K562 (cell line): ENCODE results near the gene GBF1. TPM values are rescaled to one million over a fixed set of nuclear protein-coding genes. Genes with fewer than 3 reads are reported as not detected.

Source experiments
- ATAC-seq: fragments of 200-7000 bp; cut with Tn5 transposase; 3 replicates; pipeline ENCODE4 v1.9.1; 2020; ENCODE audit warnings: moderate library complexity
- BruUV-seq: library from RNA; stranded (reverse); fragments of 400-500 nt; replicated peaks from 2 replicates; lab custom pipeline; 2021; lab: Mats Ljungman, UMichigan
- CTCF ChIA-PET: fragments of 300-600 bp; formaldehyde crosslinking; extraction: SDS; loops from one replicate; lab custom pipeline; 2021; ENCODE audit warnings: low intra/inter-chr PET ratio; lab: Yijun Ruan, JAX
- POLR2A ChIA-PET: fragments of 300-600, 350-650 bp; sonication (Branson Sonifier 250); formaldehyde crosslinking; extraction: SDS; loops from one replicate; lab custom pipeline; 2021; ENCODE audit warnings: antibody characterized with exemption, inconsistent platforms; lab: Yijun Ruan, JAX
- DNase-seq, 4 experiments: peaks; one replicate each; pipeline versions ENCODE4 v3.0.0 to v3.0.0-alpha.2; 2011 to 2018; ENCODE audit warnings: low spot score in 3 of 4, mixed read lengths in 3 of 4; ENCODE audit errors: extremely low read depth in 1 of 4
- FAIRE-seq: peaks from 2 replicates; lab custom pipeline; 2011; peaks lifted over from hg19 to GRCh38; lab: Jason Lieb, UNC
- H2AFZ ChIP-seq: 2 replicates; pipeline ENCODE4 v1.6.0; 2011; ENCODE audit warnings: low read depth, low read length, control low read depth, inconsistent platforms
- H3K27ac ChIP-seq: fragments of 200-600 bp; 3 replicates; pipeline ENCODE4 v1.8.0; 2011; ENCODE audit warnings: low read depth, mild to moderate bottlenecking, control low read depth, inconsistent platforms, low read length, moderate library complexity, mixed read lengths; ENCODE audit errors: extremely low read depth
- H3K27me3 ChIP-seq, 2 experiments: fragments of 300-600 bp in 1 of 2; 2 replicates in 1 of 2; 3 replicates in 1 of 2; pipeline versions ENCODE4 v1.6.0 to v1.8.0; 2011; ENCODE audit warnings: inconsistent platforms in 2 of 2, low read length in 2 of 2, mild to moderate bottlenecking in 1 of 2, mixed read lengths in 1 of 2, moderate library complexity in 1 of 2; ENCODE audit not compliant: control insufficient read depth in 2 of 2, insufficient read depth in 2 of 2
- H3K36me3 ChIP-seq: fragments of 300-600 bp; 3 replicates; pipeline ENCODE4 v1.8.0; 2011; ENCODE audit warnings: mild to moderate bottlenecking, low read length, inconsistent platforms; ENCODE audit not compliant: control insufficient read depth, insufficient read depth
- H3K4me1 ChIP-seq, 2 experiments: fragments of 200-600 bp in 1 of 2; replicated peaks in 1 of 2; 2 replicates in 1 of 2; 3 replicates in 1 of 2; pipeline versions ENCODE4 v1.5.1 to v1.8.0; 2011; ENCODE audit warnings: inconsistent platforms in 2 of 2, low read length in 2 of 2, mild to moderate bottlenecking in 1 of 2, mixed read lengths in 1 of 2, moderate library complexity in 1 of 2; ENCODE audit not compliant: control insufficient read depth in 2 of 2, insufficient read depth in 2 of 2
- H3K4me2 ChIP-seq: 2 replicates; pipeline ENCODE4 v1.6.1; 2011; ENCODE audit warnings: low read length, control low read depth, inconsistent platforms, mixed read lengths; ENCODE audit not compliant: insufficient read depth
- H3K4me3 ChIP-seq: fragments of 200-600 bp; sonication (generic), shearing (Covaris generic); 2 replicates; pipeline ENCODE4 v1.5.1; 2016; ENCODE audit warnings: control low read depth, inconsistent platforms
- H3K79me2 ChIP-seq: fragments of 200-600 bp; 3 replicates; pipeline ENCODE4 v1.8.0; 2011; ENCODE audit warnings: low read length, inconsistent platforms; ENCODE audit not compliant: control insufficient read depth, insufficient read depth
- H3K9ac ChIP-seq, 2 experiments: 2 replicates each; pipeline versions ENCODE4 v1.6.0 to v1.6.1; 2011; ENCODE audit warnings: low read depth in 2 of 2, low read length in 2 of 2, control low read depth in 1 of 2, inconsistent platforms in 1 of 2, mild to moderate bottlenecking in 1 of 2, mixed read lengths in 1 of 2; ENCODE audit not compliant: insufficient read depth in 1 of 2
- H3K9me1 ChIP-seq: one replicate; pipeline ENCODE4 v1.6.0; 2011; ENCODE audit warnings: inconsistent platforms, mild to moderate bottlenecking, low read length, moderate library complexity; ENCODE audit not compliant: control insufficient read depth, insufficient read depth
- H3K9me3 ChIP-seq: replicated peaks from 2 replicates; pipeline ENCODE4 v1.5.1; 2011; ENCODE audit warnings: low read depth, low read length, inconsistent platforms; ENCODE audit not compliant: control insufficient read depth, insufficient read depth
- H4K20me1 ChIP-seq: replicated peaks from 2 replicates; pipeline ENCODE4 v1.6.1; 2011; ENCODE audit warnings: low read length, inconsistent platforms, mixed read lengths; ENCODE audit not compliant: control insufficient read depth, insufficient read depth
- ESRRA ChIP-seq: fragments of 450-650 bp; IDR thresholded peaks from 2 replicates; pipeline ENCODE4 v1.6.1; 2014; ENCODE audit warnings: low read depth, mild to moderate bottlenecking, moderate library complexity, borderline replicate concordance
- MYBL2 ChIP-seq, 2 experiments: fragments of 450-650 bp in 1 of 2; sonication (generic) in 1 of 2; formaldehyde crosslinking in 1 of 2; IDR thresholded peaks; 2 replicates each; pipeline versions ENCODE4 v1.6.1 to v1.8.1; 2017 to 2022; ENCODE audit warnings: borderline replicate concordance in 1 of 2, inconsistent platforms in 1 of 2, low read depth in 1 of 2, mild to moderate bottlenecking in 1 of 2, missing genetic modification reagents in 1 of 2, moderate library complexity in 1 of 2
- PURB ChIP-seq: sonication (generic); formaldehyde crosslinking; IDR thresholded peaks from 2 replicates; pipeline ENCODE4 v1.9.0; 2021; ENCODE audit warnings: low read depth, mild to moderate bottlenecking, missing genetic modification reagents
- SMARCB1 ChIP-seq: IDR thresholded peaks from 2 replicates; pipeline ENCODE4 v1.6.1; 2011; ENCODE audit warnings: improper control_type of control experiment, low read depth; ENCODE audit not compliant: insufficient read length
- ZNF253 ChIP-seq: fragments of 250-450 bp; sonication (Bioruptor Pico); conservative IDR thresholded peaks from 2 replicates; pipeline ENCODE4 v1.6.1; 2021; ENCODE audit warnings: mild to moderate bottlenecking
- WGBS: fragments of 100-300 bp; shearing (Covaris generic); methylation state at CpG from one replicate; pipeline ENCODE4 v1.1.6; 2016; ENCODE audit warnings: low coverage, mixed read lengths; ENCODE audit not compliant: insufficient coverage; ENCODE audit errors: missing lambda C conversion rate; 5-methylcytosine and 5-hydroxymethylcytosine counted together
- in situ Hi-C: fragments of 300-500 bp; cut with MboI; formaldehyde crosslinking; loops from 4 replicates; pipeline ENCODE4 v1.15.0; 2018; ENCODE audit warnings: inconsistent platforms, mixed read lengths
- intact Hi-C: fragments of 100-400 bp; cut with micrococcal nuclease; formaldehyde crosslinking; loops from 2 replicates; pipeline ENCODE4 v1.14.2; 2022
- polyA plus RNA-seq, 8 experiments: library from polyadenylated mRNA; depleted of rRNA in 4 of 8; stranded (reverse) in 5 of 8; unstranded in 3 of 8; fragments of >200 nt; fragmentation: Nextera tagmentation in 2 of 8; fragmentation: Illumina TruSeq in 1 of 8; extraction: Ambion mirVana in 2 of 8; extraction: Trizol in 1 of 8; gene quantifications; 2 replicates each; pipeline versions ENCODE4 v1.2.1 to v1.2.3, GENCODE V29; 2011 to 2014; ENCODE audit warnings: inconsistent platforms in 1 of 8, missing spikeins in 1 of 8
- total RNA-seq, 7 experiments: library from RNA; depleted of rRNA in 6 of 7; stranded (reverse); fragments of >200 nt in 6 of 7; fragmentation: Illumina TruSeq in 2 of 7; extraction: Trizol in 2 of 7; gene quantifications; 2 replicates each; pipeline versions ENCODE4 v1.2.1 to v1.2.3, GENCODE V29; 2011 to 2021; ENCODE audit warnings: low replicate concordance in 1 of 7
- TF ChIP-seq, protein P1 (sequence below): fragments of 200-800 bp; sonication (Bioruptor generic); IDR thresholded peaks from 2 replicates; pipeline ENCODE4 v1.6.1; 2017; ENCODE audit warnings: missing genetic modification characterization, missing compliant biosample characterization

Gene GBF1
- total and polyA plus RNA-seq, 9 of the 15 experiments (the other 6 are each of a cell fraction or from before 2014, with no cell fraction given): 0.69 to 28.0 (median 10.3) TPM

DNA sequence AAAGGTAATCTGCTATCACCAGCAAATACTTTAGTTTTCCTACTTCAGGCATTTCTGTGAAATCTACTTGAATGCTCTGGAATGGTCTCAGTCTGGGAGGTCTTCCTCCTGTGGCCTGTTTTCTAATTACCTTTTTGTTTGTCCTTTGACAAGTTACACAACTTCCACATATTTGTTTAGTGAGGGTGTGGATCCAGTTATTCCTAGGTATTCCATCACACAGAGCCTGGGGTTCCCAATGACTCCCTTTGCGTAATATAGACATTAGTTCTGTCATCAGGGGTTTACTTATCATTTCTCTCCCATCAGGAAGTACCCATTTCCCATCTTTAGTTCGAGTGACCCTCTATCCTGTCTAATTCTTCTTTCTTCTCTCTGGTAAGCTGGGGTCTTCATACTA, 47.3 kb upstream of the GBF1 start (continued):
- TF ChIP-seq SMARCB1 (no peak), MYBL2 (IDR thresholded peaks at IDR 0.05; ENCODE audit: low read depth) (no peak), MYBL2 (CRISPR knock-in tag; IDR thresholded peaks at IDR 0.05; ENCODE audit: borderline replicate concordance) (no peak)

GRCh38 chr10:102200751-102201640, 44.3 kb upstream of the GBF1 start:
- H3K79me2 ChIP-seq: no peaks in the 10 kb centered on the region
- CTCF ChIA-PET: no interaction called here
- H3K9me3 ChIP-seq: no peaks in the 10 kb centered on the region; the same call in 1 of the 2 replicates
- no peak overlapping the region for H3K27ac ChIP-seq
- 3% methylated on average over 12 of the region's 34 CpGs for WGBS
- H4K20me1 ChIP-seq: no peaks in the 10 kb centered on the region
- BruUV-seq: no TSS peak
- H3K9ac ChIP-seq: no peak overlapping the region
- no peaks in the 10 kb centered on the region for H3K9me1 ChIP-seq
- H2AFZ ChIP-seq: no peak overlapping the region
- H3K4me3 ChIP-seq: no peak overlapping the region
- intact Hi-C loops: no loop called here
- no peak for TF ChIP-seq ESRRA
- TF ChIP-seq, protein P1, sequence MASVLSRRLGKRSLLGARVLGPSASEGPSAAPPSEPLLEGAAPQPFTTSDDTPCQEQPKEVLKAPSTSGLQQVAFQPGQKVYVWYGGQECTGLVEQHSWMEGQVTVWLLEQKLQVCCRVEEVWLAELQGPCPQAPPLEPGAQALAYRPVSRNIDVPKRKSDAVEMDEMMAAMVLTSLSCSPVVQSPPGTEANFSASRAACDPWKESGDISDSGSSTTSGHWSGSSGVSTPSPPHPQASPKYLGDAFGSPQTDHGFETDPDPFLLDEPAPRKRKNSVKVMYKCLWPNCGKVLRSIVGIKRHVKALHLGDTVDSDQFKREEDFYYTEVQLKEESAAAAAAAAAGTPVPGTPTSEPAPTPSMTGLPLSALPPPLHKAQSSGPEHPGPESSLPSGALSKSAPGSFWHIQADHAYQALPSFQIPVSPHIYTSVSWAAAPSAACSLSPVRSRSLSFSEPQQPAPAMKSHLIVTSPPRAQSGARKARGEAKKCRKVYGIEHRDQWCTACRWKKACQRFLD (CRISPR knock-in tag): no peak
- TF ChIP-seq ZNF253 (CRISPR knock-in tag): no peak
- TF ChIP-seq PURB (CRISPR knock-in tag): no peak
- TF ChIP-seq, all 486 proteins: peak for 0
- in situ Hi-C loops: no loop called here
- FAIRE-seq: no peak
- Histone ChIP-seq H3K4me2 (no peak overlapping the region), H3K4me1 (peaks cover 0 to 7% of the 10 kb centered on the region in 2 experiments; a peak in 2 of 5 replicates), H3K27me3 (peaks cover 0 to 14% of the 10 kb centered on the region in 2 experiments; a peak in 2 of 5 replicates), H3K36me3 (no peaks in the 10 kb centered on the region)
- no peak for DNase-seq
- POLR2A ChIA-PET: no interaction called here
- no peak for ATAC-seq
